ENCODE results near the gene SPATS2. TPM values are rescaled to one million over a fixed set of nuclear protein-coding genes. Genes with fewer than 3 reads are reported as not detected.

The SPATS2 gene
- total RNA-seq, 1 experiment from 2014 or later, result 43.1 TPM

DNA sequence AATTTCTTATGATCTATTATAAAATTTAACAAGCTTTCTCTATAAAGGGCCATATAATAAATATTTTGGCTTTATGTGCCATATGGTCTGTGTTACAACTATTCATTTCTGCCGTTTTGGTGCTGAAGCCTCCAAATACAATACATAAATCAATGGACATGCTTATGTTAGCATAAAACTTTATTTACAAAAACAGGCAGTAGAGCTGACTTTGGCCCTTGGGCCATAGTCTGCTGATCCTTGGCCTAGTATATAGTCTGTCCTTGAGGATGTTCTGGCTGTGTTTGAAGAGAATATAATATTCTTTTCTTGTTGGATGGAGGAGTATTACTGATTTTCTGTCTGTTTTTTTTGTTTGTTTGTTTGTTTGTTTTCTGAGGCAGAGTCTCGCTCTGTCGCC is 81.6 kb downstream of the SPATS2 start:
- intact Hi-C loops (cut with micrococcal nuclease; ENCODE audit: unreplicated experiment), result no loop called here
- ChIA-PET POLR2A (no interaction called here), CTCF (no interaction called here)
- no TSS peak for BruUV-seq (replicated peaks)
- no peak for DNase-seq
- Mint-ChIP-seq H3K27ac (ENCODE audit: unreplicated experiment) (no peak overlapping the region), H3K4me3 (ENCODE audit: unreplicated experiment) (no peak overlapping the region), H3K4me1 (ENCODE audit: low read depth, unreplicated experiment) (no peaks in the 10 kb centered on the region), H3K27me3 (ENCODE audit: insufficient read depth, unreplicated experiment) (no peaks in the 10 kb centered on the region), H3K36me3 (ENCODE audit: insufficient read depth, unreplicated experiment) (peaks cover 7% of the 10 kb centered on the region), H3K9me3 (ENCODE audit: unreplicated experiment) (no peaks in the 10 kb centered on the region)
- TF ChIP-seq, protein P1, sequence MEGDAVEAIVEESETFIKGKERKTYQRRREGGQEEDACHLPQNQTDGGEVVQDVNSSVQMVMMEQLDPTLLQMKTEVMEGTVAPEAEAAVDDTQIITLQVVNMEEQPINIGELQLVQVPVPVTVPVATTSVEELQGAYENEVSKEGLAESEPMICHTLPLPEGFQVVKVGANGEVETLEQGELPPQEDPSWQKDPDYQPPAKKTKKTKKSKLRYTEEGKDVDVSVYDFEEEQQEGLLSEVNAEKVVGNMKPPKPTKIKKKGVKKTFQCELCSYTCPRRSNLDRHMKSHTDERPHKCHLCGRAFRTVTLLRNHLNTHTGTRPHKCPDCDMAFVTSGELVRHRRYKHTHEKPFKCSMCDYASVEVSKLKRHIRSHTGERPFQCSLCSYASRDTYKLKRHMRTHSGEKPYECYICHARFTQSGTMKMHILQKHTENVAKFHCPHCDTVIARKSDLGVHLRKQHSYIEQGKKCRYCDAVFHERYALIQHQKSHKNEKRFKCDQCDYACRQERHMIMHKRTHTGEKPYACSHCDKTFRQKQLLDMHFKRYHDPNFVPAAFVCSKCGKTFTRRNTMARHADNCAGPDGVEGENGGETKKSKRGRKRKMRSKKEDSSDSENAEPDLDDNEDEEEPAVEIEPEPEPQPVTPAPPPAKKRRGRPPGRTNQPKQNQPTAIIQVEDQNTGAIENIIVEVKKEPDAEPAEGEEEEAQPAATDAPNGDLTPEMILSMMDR (IDR thresholded peaks at IDR 0.05; ENCODE audit: insufficient read depth in 1 of 2, low read depth in 1 of 2, low read length in 1 of 2, severe bottlenecking in 1 of 2, unreplicated experiment in 1 of 2), result no peak
- Histone ChIP-seq H3K9me3 (no peaks in the 10 kb centered on the region), H3K27me3 (replicated peaks; ENCODE audit: control insufficient read depth, insufficient read depth, low read length) (no peaks in the 10 kb centered on the region), H3K4me3 (ENCODE audit: low read depth, low read length) (no peak overlapping the region), H3K4me1 (no peaks in the 10 kb centered on the region), H3K36me3 (ENCODE audit: control insufficient read depth, insufficient read depth, low read length) (no peaks in the 10 kb centered on the region; the same call in 1 of the 2 replicates)

GRCh38 chr12:49451468-49452259 is 84.4 kb downstream of the SPATS2 start:
- H3K9me3 ChIP-seq, result no peaks in the 10 kb centered on the region
- peaks cover 8% of the 10 kb centered on the region for H3K4me1 Mint-ChIP-seq (ENCODE audit: low read depth, unreplicated experiment)
- BruUV-seq (replicated peaks), result no TSS peak
- H3K27me3 Mint-ChIP-seq (ENCODE audit: insufficient read depth, unreplicated experiment), result no peaks in the 10 kb centered on the region
- ChIA-PET CTCF (no interaction called here), POLR2A (interaction anchor here (0.5 kb wide), 1 partner anchor 186 kb away, joined by 6 read pairs; no protein-coding TSS in a partner anchor)
- no peaks in the 10 kb centered on the region for H3K36me3 ChIP-seq (ENCODE audit: control insufficient read depth, insufficient read depth, low read length)
- no peak for DNase-seq
- no peak overlapping the region for H3K4me3 Mint-ChIP-seq (ENCODE audit: unreplicated experiment)
- H3K36me3 Mint-ChIP-seq (ENCODE audit: insufficient read depth, unreplicated experiment), result no peaks in the 10 kb centered on the region
- no peaks in the 10 kb centered on the region for H3K9me3 Mint-ChIP-seq (ENCODE audit: unreplicated experiment)
- no peak overlapping the region for H3K27ac Mint-ChIP-seq (ENCODE audit: unreplicated experiment)
- intact Hi-C loops (cut with micrococcal nuclease; ENCODE audit: unreplicated experiment), result no loop called here
- H3K27me3 ChIP-seq (replicated peaks; ENCODE audit: control insufficient read depth, insufficient read depth, low read length), result no peaks in the 10 kb centered on the region
- TF ChIP-seq, protein P1 (IDR thresholded peaks at IDR 0.05; ENCODE audit: insufficient read depth in 1 of 2, low read depth in 1 of 2, low read length in 1 of 2, severe bottlenecking in 1 of 2, unreplicated experiment in 1 of 2), result no peak
- H3K4me3 ChIP-seq (ENCODE audit: low read depth, low read length), result no peak overlapping the region
- no peaks in the 10 kb centered on the region for H3K4me1 ChIP-seq

GRCh38 chr12:49455501-49455900 is 88.2 kb downstream of the SPATS2 start:
- DNase-seq, result no peak
- Mint-ChIP-seq H3K4me1 (ENCODE audit: low read depth, unreplicated experiment) (peaks cover 8% of the 10 kb centered on the region), H3K27ac (ENCODE audit: unreplicated experiment) (no peak overlapping the region), H3K4me3 (ENCODE audit: unreplicated experiment) (no peak overlapping the region), H3K36me3 (ENCODE audit: insufficient read depth, unreplicated experiment) (peaks cover 12% of the 10 kb centered on the region), H3K27me3 (ENCODE audit: insufficient read depth, unreplicated experiment) (no peaks in the 10 kb centered on the region), H3K9me3 (ENCODE audit: unreplicated experiment) (no peaks in the 10 kb centered on the region)
- TF ChIP-seq, protein P1 (IDR thresholded peaks at IDR 0.05; ENCODE audit: insufficient read depth in 1 of 2, low read depth in 1 of 2, low read length in 1 of 2, severe bottlenecking in 1 of 2, unreplicated experiment in 1 of 2), result no peak
- CTCF ChIA-PET, result interaction anchor here (0.6 kb wide), 1 partner anchor 302 kb away, joined by 3 read pairs; no protein-coding TSS in a partner anchor
- H3K9me3 ChIP-seq, result no peaks in the 10 kb centered on the region
- H3K36me3 ChIP-seq (ENCODE audit: control insufficient read depth, insufficient read depth, low read length), result no peaks in the 10 kb centered on the region
- H3K4me3 ChIP-seq (ENCODE audit: low read depth, low read length), result no peak overlapping the region
- no TSS peak for BruUV-seq (replicated peaks)
- H3K4me1 ChIP-seq, result no peaks in the 10 kb centered on the region
- POLR2A ChIA-PET, result interaction anchor here (0.6 kb wide), 1 partner anchor 55 kb away, joined by 6 read pairs; no protein-coding TSS in a partner anchor
- H3K27me3 ChIP-seq (replicated peaks; ENCODE audit: control insufficient read depth, insufficient read depth, low read length), result no peaks in the 10 kb centered on the region
- intact Hi-C loops (cut with micrococcal nuclease; ENCODE audit: unreplicated experiment), result no loop called here
